Ascending aorta (tissue), 2 donors: ENCODE results near the gene TSPAN6. TPM values are rescaled to one million over a fixed set of nuclear protein-coding genes. Genes with fewer than 3 reads are reported as not detected.

ENCODE experiments used
- DNase-seq, 2 donors: peaks; one replicate each; pipeline ENCODE4 v3.0.0-alpha.2; 2019; ENCODE audit warnings: low spot score in 2 of 2
- H3K27ac ChIP-seq, 2 donors: fragments of 200-600 bp; sonication (generic); one replicate each; pipeline ENCODE4 v1.5.1; 2016 to 2017; ENCODE audit warnings: mild to moderate bottlenecking in 1 of 2
- H3K27me3 ChIP-seq: fragments of 200-600 bp; sonication (generic); one replicate; pipeline ENCODE4 v1.5.1; 2017
- H3K36me3 ChIP-seq, 2 donors: fragments of 200-600 bp; sonication (generic); one replicate each; pipeline ENCODE4 v1.5.1; 2016
- H3K4me1 ChIP-seq, 2 donors: fragments of 200-600 bp; sonication (generic); one replicate each; pipeline ENCODE4 v1.5.1; 2016 to 2017; ENCODE audit warnings: mild to moderate bottlenecking in 1 of 2
- H3K4me3 ChIP-seq, 2 donors: fragments of 200-600 bp; sonication (generic); one replicate each; pipeline ENCODE4 v1.5.1; 2016 to 2017; ENCODE audit warnings: mild to moderate bottlenecking in 1 of 2
- H3K9me3 ChIP-seq, 2 donors: fragments of 200-600 bp; sonication (generic); one replicate each; pipeline ENCODE4 v1.5.1; 2016
- CTCF ChIP-seq, 3 experiments: fragments of 200-600 bp in 2 of 3; fragments of 450-650 bp in 1 of 3; sonication (generic) in 2 of 3; IDR thresholded peaks; one replicate each; pipeline ENCODE4 v1.5.1; 2016 to 2019; ENCODE audit warnings: antibody characterized with exemption in 3 of 3, mild to moderate bottlenecking in 1 of 3, moderate library complexity in 1 of 3
- intact Hi-C: fragments of 100-400 bp; cut with DNase I; formaldehyde crosslinking; loops from one replicate; pipeline ENCODE4 v1.15.1; 2023
- total RNA-seq: library from RNA; depleted of rRNA; stranded (reverse); fragments of >200 nt; gene quantifications from one replicate; pipeline ENCODE4 v1.1.0, GENCODE V29; 2016

Gene TSPAN6
- total RNA-seq, 1 donor from 2014 or later = 17.2 TPM

GRCh38 chrX:100654261-100654660 lies 17.7 kb upstream of the TSPAN6 start:
- H3K27me3 ChIP-seq = no peaks in the 10 kb centered on the region
- DNase-seq = no peak
- H3K36me3 ChIP-seq = no peaks in the 10 kb centered on the region
- intact Hi-C loops = no loop called here
- H3K4me1 ChIP-seq = peaks cover 0 to 3% of the 10 kb centered on the region in 2 donors
- no peak overlapping the region for H3K27ac ChIP-seq
- no peaks in the 10 kb centered on the region for H3K9me3 ChIP-seq
- no peak overlapping the region for H3K4me3 ChIP-seq
- no peak for TF ChIP-seq CTCF (IDR thresholded peaks at IDR 0.05)

GRCh38 chrX:100652266-100652665 lies 15.7 kb upstream of the TSPAN6 start:
- Histone ChIP-seq H3K4me3 (no peak overlapping the region), H3K4me1 (peaks cover 0 to 3% of the 10 kb centered on the region in 2 donors), H3K27ac (no peak overlapping the region), H3K9me3 (no peaks in the 10 kb centered on the region), H3K27me3 (no peaks in the 10 kb centered on the region), H3K36me3 (no peaks in the 10 kb centered on the region)
- intact Hi-C loops = no loop called here
- no peak for DNase-seq
- TF ChIP-seq CTCF (IDR thresholded peaks at IDR 0.05) = no peak

- Histone ChIP-seq H3K27me3 (no peaks in the 10 kb centered on the region), H3K36me3 (no peaks in the 10 kb centered on the region), H3K4me1 (peaks cover 0 to 3% of the 10 kb centered on the region in 2 donors), H3K27ac (peak overlapping the region; percentile 69 to 77), H3K9me3 (no peaks in the 10 kb centered on the region), H3K4me3 (no peak overlapping the region)
- intact Hi-C loops = no loop called here
- TF ChIP-seq CTCF (IDR thresholded peaks at IDR 0.05) = no peak
- no peak for DNase-seq
Observed at GRCh38 chrX:100650841-100651240, 14.2 kb upstream of the TSPAN6 start.

GRCh38 chrX:100649550-100650356 lies 13.1 kb upstream of the TSPAN6 start:
- H3K4me3 ChIP-seq = no peak overlapping the region
- H3K27me3 ChIP-seq = no peaks in the 10 kb centered on the region
- peak in 1 of 2 donors; percentile 81 for DNase-seq
- no peak for TF ChIP-seq CTCF (IDR thresholded peaks at IDR 0.05)
- peak overlapping the region; percentile 69 to 77 for H3K27ac ChIP-seq
- intact Hi-C loops = no loop called here
- H3K9me3 ChIP-seq = no peaks in the 10 kb centered on the region
- H3K4me1 ChIP-seq = peaks cover 0 to 3% of the 10 kb centered on the region in 2 donors
- H3K36me3 ChIP-seq = no peaks in the 10 kb centered on the region

GRCh38 chrX:100648458-100649417 lies 12.1 kb upstream of the TSPAN6 start:
- peaks cover 0 to 4% of the 10 kb centered on the region in 2 donors for H3K4me1 ChIP-seq
- intact Hi-C loops = no loop called here
- no peaks in the 10 kb centered on the region for H3K27me3 ChIP-seq
- no peak overlapping the region for H3K4me3 ChIP-seq
- H3K9me3 ChIP-seq = no peaks in the 10 kb centered on the region
- no peak for DNase-seq
- no peaks in the 10 kb centered on the region for H3K36me3 ChIP-seq
- peak overlapping the region; percentile 69 to 77 for H3K27ac ChIP-seq
- no peak for TF ChIP-seq CTCF (IDR thresholded peaks at IDR 0.05)
